ENCODE results near the gene ADCY1. TPM values are rescaled to one million over a fixed set of nuclear protein-coding genes. Genes with fewer than 3 reads are reported as not detected.

Gene ADCY1
- total RNA-seq, 1 donor from 2014 or later: 13.6 TPM

- no peak for DNase-seq (ENCODE audit: low spot score, unreplicated experiment)
- TF ChIP-seq CTCF (IDR thresholded peaks at IDR 0.05; ENCODE audit: unreplicated experiment): no peak
- no peak overlapping the region for H3K27ac Mint-ChIP-seq
- no peaks in the 10 kb centered on the region for H3K36me3 Mint-ChIP-seq (ENCODE audit: insufficient read depth)
- no peaks in the 10 kb centered on the region for H3K9me3 Mint-ChIP-seq (ENCODE audit: low read depth)
- H3K27me3 Mint-ChIP-seq: no peaks in the 10 kb centered on the region
- H3K4me3 Mint-ChIP-seq (ENCODE audit: low read depth): no peak overlapping the region
- no peaks in the 10 kb centered on the region for H3K4me1 Mint-ChIP-seq (ENCODE audit: low read depth)
Measured at GRCh38 chr7:45713669-45714520, 139.7 kb downstream of the ADCY1 start.

DNA sequence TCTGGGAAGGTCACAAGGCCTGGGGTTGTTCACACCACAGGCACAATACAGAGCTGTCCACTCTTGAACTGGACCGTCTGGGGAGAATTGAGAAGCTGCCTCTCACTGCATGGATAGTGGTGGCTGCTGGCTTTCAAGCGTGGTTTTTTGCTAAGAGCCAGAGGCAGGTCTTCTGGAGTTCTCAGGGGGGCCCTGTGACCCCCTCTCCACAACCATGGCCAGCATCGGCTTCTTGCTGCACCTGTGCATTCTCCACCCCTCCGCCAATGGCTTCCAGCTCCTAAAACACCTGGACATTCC lies 140.3 kb downstream of the ADCY1 start:
- H3K4me1 Mint-ChIP-seq (ENCODE audit: low read depth): no peaks in the 10 kb centered on the region
- no peak for DNase-seq (ENCODE audit: low spot score, unreplicated experiment)
- no peaks in the 10 kb centered on the region for H3K27me3 Mint-ChIP-seq
- no peak overlapping the region for H3K4me3 Mint-ChIP-seq (ENCODE audit: low read depth)
- no peaks in the 10 kb centered on the region for H3K36me3 Mint-ChIP-seq (ENCODE audit: insufficient read depth)
- H3K27ac Mint-ChIP-seq: no peak overlapping the region
- no peaks in the 10 kb centered on the region for H3K9me3 Mint-ChIP-seq (ENCODE audit: low read depth)
- no peak for TF ChIP-seq CTCF (IDR thresholded peaks at IDR 0.05; ENCODE audit: unreplicated experiment)

GRCh38 chr7:45715471-45716352 lies 141.5 kb downstream of the ADCY1 start:
- Mint-ChIP-seq H3K27me3 (no peaks in the 10 kb centered on the region), H3K4me3 (ENCODE audit: low read depth) (no peak overlapping the region), H3K27ac (no peak overlapping the region), H3K36me3 (ENCODE audit: insufficient read depth) (no peaks in the 10 kb centered on the region), H3K9me3 (ENCODE audit: low read depth) (no peaks in the 10 kb centered on the region), H3K4me1 (ENCODE audit: low read depth) (no peaks in the 10 kb centered on the region)
- DNase-seq (ENCODE audit: low spot score, unreplicated experiment): no peak
- no peak for TF ChIP-seq CTCF (IDR thresholded peaks at IDR 0.05; ENCODE audit: unreplicated experiment)

DNA sequence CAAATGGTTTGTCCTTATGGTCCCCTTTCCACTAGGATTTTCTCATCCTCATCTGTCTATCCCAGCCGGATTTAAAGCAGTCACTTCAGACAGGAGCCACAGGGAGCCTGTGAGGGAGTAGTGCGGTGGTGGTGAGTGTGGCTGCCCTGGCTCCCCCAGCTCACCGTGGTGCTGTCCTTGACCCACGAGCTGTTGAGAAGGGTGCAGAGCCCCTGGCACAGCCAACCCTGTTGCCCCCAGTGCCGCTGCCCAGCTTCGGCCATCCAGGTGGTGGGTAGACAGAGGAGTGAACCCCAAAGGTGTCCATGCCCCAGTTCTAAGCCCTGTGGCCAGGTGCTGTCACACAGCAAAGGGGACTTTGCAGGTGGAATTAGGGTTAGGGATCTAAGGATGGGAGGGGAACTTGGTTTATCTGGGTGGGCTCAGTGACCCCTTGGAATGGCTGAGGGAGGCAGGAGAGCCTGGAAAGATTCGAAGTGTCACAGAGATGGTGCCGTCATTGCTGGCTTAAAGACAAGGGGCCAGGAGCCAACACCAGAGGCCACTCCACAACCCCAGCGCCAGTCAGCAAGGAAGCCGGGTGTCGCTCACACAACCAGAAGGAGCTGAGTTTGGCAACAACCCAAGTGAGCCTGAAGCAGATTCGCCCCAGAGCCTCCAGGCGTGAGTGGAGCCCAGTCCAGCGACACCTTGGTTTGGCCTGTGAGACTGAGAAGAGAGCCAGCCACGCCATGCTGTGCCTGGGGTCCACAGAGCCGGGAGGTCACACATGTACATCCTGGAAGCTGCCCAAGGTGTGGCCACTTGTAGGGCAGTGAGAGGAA lies 142.4 kb downstream of the ADCY1 start:
- no peak for TF ChIP-seq CTCF (IDR thresholded peaks at IDR 0.05; ENCODE audit: unreplicated experiment)
- Mint-ChIP-seq H3K27ac (no peak overlapping the region), H3K4me1 (ENCODE audit: low read depth) (no peaks in the 10 kb centered on the region), H3K9me3 (ENCODE audit: low read depth) (no peaks in the 10 kb centered on the region), H3K36me3 (ENCODE audit: insufficient read depth) (no peaks in the 10 kb centered on the region), H3K27me3 (no peaks in the 10 kb centered on the region), H3K4me3 (ENCODE audit: low read depth) (no peak overlapping the region)
- no peak for DNase-seq (ENCODE audit: low spot score, unreplicated experiment)

All from progenitor cell of endocrine pancreas (in vitro differentiated cells).